ENCODE measurements around the gene FILIP1L. TPM values are rescaled to one million over a fixed set of nuclear protein-coding genes. Genes with fewer than 3 reads are reported as not detected.

Gene FILIP1L
- total RNA-seq, 4 donors from 2014 or later: 4.4 to 17.7 (median 13.2) TPM

DNA sequence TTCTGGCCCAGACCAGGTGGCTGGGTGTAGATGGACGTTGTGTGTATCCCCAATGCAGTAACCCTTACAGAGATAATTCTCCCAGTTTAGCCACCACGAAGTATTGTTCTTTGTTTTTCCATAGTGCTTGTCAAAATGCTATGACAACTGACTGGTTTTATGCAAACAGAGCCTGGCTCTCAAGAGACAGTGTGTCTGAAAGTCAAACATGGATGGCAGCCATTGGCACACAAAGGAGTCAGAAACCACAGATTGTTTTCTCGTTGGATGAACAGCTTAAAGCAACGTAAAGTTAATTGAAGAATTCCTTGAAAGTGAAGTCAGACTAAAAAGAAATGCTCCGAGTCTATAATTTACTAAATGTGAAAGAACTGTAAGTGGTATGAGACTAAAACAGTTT is 91.2 kb downstream of the FILIP1L start:
- H3K27ac ChIP-seq: no peak overlapping the region
- no peaks in the 10 kb centered on the region for H3K36me3 ChIP-seq
- H3K4me3 ChIP-seq (replicated peaks in 1 of 3): no peak overlapping the region
- DNase-seq: peak in 1 of 2 donors; percentile 15
- no peaks in the 10 kb centered on the region for H3K27me3 ChIP-seq
- peaks cover 10 to 17% of the 10 kb centered on the region in 2 donors for H3K4me1 ChIP-seq
- 28 to 32% methylated on average over 5 of the region's 5 CpGs for WGBS, 2 donors
- TF ChIP-seq POLR2A (IDR thresholded peaks at IDR 0.05): no peak
- TF ChIP-seq, protein P1, sequence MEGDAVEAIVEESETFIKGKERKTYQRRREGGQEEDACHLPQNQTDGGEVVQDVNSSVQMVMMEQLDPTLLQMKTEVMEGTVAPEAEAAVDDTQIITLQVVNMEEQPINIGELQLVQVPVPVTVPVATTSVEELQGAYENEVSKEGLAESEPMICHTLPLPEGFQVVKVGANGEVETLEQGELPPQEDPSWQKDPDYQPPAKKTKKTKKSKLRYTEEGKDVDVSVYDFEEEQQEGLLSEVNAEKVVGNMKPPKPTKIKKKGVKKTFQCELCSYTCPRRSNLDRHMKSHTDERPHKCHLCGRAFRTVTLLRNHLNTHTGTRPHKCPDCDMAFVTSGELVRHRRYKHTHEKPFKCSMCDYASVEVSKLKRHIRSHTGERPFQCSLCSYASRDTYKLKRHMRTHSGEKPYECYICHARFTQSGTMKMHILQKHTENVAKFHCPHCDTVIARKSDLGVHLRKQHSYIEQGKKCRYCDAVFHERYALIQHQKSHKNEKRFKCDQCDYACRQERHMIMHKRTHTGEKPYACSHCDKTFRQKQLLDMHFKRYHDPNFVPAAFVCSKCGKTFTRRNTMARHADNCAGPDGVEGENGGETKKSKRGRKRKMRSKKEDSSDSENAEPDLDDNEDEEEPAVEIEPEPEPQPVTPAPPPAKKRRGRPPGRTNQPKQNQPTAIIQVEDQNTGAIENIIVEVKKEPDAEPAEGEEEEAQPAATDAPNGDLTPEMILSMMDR (IDR thresholded peaks at IDR 0.05): no peak
- intact Hi-C loops (cut with DNase I): no loop called here
- H3K9me3 ChIP-seq: no peaks in the 10 kb centered on the region

DNA sequence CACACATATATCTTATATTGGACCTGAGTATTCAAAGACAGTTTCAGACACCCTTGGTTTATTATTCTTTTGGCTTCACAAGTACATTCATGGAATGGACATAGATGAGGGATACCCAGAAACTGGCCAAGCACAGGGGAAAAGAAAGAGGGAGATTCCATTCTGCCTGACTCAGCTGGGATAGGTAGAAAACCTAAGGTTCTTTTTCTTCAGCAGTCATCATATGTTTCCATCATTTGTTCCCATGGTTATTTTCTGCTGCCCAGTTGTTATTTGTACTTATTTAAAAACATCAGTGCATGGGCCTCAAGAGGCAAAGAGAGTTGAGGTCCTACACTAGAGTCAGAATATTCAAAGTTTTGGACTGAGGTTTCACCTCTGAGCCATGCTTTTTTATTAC is 91.8 kb downstream of the FILIP1L start:
- DNase-seq: no peak
- Histone ChIP-seq H3K27ac (no peak overlapping the region), H3K4me1 (peaks cover 10 to 17% of the 10 kb centered on the region in 2 donors), H3K9me3 (no peaks in the 10 kb centered on the region), H3K27me3 (no peaks in the 10 kb centered on the region), H3K4me3 (replicated peaks in 1 of 3) (no peak overlapping the region), H3K36me3 (no peaks in the 10 kb centered on the region)
- intact Hi-C loops (cut with DNase I): no loop called here
- TF ChIP-seq, protein P1 (IDR thresholded peaks at IDR 0.05): no peak
- TF ChIP-seq POLR2A (IDR thresholded peaks at IDR 0.05): no peak

DNA sequence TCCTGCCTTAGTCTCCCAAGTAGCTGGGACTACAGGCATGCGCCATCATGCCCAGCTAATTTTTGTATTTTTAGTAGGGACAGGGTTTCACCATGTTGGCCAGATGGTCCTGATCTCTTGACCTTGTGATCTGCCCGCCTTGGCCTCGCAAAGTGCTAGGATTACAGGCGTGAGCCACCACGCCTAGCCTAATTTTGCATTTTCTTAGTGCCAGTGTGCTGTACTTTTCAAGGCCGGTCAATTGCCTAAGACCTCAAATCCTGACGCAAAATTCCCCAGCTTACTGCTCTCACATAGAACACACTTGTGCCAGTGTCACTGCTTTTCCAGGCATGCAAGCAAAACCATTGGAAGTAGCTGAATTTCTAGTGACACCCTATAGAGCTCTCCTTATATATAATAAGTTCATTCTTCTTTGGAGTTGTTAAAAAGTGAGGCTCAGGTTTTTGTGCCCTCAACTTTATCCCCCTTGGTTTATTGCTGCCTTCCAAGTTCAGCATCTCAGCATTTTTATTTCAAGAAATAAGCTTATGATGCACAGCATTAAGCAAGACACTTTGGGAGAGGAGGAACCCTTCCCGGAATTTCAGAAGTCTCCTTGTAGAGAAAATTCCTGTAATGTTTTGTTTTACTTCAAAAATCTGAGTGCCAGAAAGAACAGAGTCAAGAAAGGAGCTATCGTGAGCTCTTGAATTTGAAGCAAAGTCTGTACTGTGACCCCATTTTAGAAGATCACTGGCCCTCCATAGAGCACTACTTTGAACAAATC is 93.2 kb downstream of the FILIP1L start:
- Histone ChIP-seq H3K4me3 (replicated peaks in 1 of 3) (no peak overlapping the region), H3K27me3 (no peaks in the 10 kb centered on the region), H3K4me1 (peaks cover 10 to 17% of the 10 kb centered on the region in 2 donors), H3K9me3 (no peaks in the 10 kb centered on the region), H3K36me3 (no peaks in the 10 kb centered on the region), H3K27ac (no peak overlapping the region)
- TF ChIP-seq, protein P1 (IDR thresholded peaks at IDR 0.05): no peak
- no peak for TF ChIP-seq POLR2A (IDR thresholded peaks at IDR 0.05)
- no peak for DNase-seq
- intact Hi-C loops (cut with DNase I): no loop called here
- WGBS, 2 donors: 90 to 91% methylated on average over 9 of the region's 9 CpGs

DNA sequence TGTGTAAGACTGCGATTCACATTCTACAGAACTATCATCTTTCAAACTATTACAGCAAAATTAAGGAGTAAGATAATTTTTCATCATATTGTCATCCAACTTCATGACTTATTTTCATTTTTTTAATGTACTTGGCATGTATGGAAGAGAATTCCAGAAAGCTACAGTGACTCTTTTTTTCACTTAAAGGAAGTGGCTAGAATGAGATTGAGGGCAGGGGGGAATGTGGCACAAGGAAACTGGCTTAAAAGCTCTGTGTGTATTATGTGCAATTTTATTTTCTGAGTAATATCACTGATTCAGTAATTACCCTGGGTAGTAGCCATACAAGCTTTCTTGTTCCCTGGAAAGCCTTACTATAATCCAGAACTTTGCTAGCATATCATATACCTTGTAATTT is 94.6 kb downstream of the FILIP1L start:
- no peaks in the 10 kb centered on the region for H3K9me3 ChIP-seq
- DNase-seq: no peak
- TF ChIP-seq, protein P1 (IDR thresholded peaks at IDR 0.05): no peak
- TF ChIP-seq POLR2A (IDR thresholded peaks at IDR 0.05): no peak
- 91 to 93% methylated on average over 1 of the region's 1 CpG for WGBS, 2 donors
- no peak overlapping the region for H3K4me3 ChIP-seq (replicated peaks in 1 of 3)
- no peak overlapping the region for H3K27ac ChIP-seq
- H3K36me3 ChIP-seq: no peaks in the 10 kb centered on the region
- intact Hi-C loops (cut with DNase I): no loop called here
- peaks cover 10 to 17% of the 10 kb centered on the region in 2 donors for H3K4me1 ChIP-seq
- no peaks in the 10 kb centered on the region for H3K27me3 ChIP-seq

DNA sequence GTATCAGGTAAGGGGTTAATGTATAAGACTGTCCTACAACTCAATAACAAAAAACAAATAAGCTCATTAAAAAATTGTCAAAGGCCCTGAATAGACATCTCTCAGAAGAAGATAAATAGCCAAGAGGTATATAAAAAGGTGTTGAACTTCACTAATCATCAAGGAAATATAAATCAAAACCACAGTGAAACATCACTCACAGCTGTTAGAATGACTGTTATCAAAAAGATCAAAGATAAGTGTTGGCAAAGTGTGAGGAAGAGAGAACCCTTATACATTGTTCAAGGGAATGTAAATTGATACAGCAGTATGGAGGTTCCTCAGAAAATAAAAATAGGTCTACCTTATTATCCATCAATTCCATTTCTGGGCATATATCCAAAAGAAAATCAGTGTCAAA is 95.5 kb downstream of the FILIP1L start:
- Histone ChIP-seq H3K36me3 (no peaks in the 10 kb centered on the region), H3K4me3 (replicated peaks in 1 of 3) (no peak overlapping the region), H3K27me3 (no peaks in the 10 kb centered on the region), H3K9me3 (no peaks in the 10 kb centered on the region), H3K27ac (no peak overlapping the region), H3K4me1 (peaks cover 6 to 17% of the 10 kb centered on the region in 2 donors)
- DNase-seq: no peak
- intact Hi-C loops (cut with DNase I): no loop called here
- TF ChIP-seq, protein P1 (IDR thresholded peaks at IDR 0.05): no peak
- TF ChIP-seq POLR2A (IDR thresholded peaks at IDR 0.05): no peak

Data from thyroid gland (tissue), 4 donors.